ENCODE data around the gene FAM76A.
"Not testable (repeated sequence)": the region's sequence is repeated elsewhere in the genome, so short reads cannot be mapped to it uniquely, and the experiment has no call there.

Gene FAM76A

DNA sequence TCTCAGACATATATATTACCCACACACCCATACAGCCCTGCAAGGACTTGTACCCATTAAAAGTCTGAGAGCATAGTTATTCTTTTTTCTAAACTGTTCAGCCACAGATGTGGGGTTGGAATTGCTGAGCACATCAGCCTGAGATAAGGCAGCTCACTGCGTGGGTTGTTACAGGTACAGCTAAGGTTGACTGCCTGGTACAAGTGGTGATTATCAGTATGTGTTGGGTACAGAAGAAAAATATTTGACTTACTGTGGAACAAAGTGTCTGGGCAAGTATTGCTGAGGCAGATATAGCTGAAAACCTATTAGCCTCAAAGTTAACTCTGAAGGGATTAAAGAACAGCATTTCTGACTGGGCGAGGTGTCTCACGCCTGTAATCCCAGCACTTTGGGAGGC, 52.3 kb downstream of the FAM76A start:
- DNase-seq (ENCODE audit: low spot score): no peak

DNA sequence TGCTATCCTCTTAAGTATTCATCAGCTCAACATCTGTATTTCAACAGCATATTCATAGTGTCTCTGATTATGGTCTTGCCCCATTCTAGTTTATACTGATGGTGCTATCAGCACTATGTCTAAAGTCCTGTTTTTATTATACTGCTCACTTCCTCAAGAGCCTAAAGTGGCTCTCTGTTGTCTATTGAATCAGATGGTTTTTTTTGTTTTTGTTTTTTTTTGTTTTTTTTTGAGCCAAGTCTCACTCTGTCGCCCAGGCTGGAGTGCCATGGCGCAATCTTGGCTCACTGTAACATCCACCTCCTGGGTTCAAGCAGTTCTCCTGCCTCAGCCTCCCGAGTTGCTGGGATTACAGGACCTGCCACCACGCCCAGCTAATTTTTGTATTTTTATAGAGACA, 53.4 kb downstream of the FAM76A start:
- no peak for DNase-seq (ENCODE audit: low spot score)

DNA sequence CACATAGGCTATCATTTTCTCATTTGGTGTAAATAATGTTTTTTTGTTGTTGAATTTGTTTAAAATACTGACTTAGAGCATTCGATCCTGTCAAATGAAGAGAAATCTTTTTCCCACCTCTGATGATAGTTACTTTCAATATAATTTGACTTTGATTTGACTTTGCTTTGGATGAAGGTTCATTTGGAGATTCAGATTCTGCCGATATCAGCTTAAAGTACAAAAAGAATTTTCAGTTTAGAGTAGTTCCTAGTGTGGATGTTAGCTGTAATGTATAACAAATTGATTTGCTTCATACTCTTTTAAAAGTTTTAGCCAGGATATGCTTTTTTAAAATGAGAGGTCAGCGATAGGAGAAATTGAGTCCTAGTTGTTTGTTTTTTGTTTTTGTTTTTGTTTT, 57.2 kb downstream of the FAM76A start:
- no peak for DNase-seq (ENCODE audit: low spot score)

DNA sequence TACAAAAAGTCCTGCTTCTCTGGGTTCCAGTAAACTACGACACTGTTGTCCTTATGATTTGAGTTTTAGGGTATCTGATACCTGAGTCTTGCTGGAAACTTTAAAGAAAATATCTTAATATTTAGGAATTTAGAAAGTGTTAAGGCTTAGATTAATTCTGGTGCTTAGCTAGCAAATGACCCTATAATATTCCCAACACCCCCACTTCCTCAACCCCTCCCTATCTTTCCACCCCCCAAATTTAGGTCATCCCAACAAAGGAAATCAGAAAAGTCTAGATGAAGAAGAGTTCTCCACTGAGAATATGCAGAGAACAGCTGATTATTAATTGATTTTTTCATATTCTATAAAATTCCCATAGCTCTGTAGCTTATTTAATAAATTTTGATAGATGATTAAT, 58.9 kb downstream of the FAM76A start:
- no peak for DNase-seq (ENCODE audit: low spot score)

DNA sequence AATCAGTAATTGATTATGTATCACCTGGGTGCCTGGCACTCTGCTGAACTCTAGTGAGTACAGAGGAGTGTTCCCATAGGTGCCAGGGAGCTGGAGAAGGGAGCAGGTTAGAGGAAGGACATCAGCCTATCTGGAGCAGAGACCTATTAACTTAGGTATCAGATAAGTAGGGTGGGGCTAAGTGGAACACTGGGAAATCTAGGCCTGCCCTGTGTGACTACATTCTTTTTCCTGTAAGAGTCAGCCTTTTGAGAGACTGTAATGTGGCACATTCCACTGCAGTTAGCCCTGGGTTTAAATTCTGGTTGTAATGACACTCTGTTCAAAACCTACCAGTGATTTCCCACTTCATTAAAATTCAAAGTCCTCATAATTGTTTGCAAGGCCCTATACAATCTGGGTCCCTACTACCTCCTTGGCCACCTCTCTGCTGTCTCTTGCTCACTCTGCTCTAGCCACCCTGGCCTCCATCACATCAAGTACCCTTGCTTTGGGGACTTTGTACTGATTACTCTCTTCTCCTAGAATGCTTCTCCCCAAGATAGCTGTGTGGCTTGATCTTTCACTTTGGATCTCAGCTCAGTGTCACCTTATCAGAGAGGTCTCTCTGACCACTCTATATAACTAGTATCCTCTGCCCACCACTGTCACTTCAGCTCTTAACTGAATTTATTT, 60.2 kb downstream of the FAM76A start:
- peak; percentile 21 for DNase-seq (ENCODE audit: low spot score)

DNA sequence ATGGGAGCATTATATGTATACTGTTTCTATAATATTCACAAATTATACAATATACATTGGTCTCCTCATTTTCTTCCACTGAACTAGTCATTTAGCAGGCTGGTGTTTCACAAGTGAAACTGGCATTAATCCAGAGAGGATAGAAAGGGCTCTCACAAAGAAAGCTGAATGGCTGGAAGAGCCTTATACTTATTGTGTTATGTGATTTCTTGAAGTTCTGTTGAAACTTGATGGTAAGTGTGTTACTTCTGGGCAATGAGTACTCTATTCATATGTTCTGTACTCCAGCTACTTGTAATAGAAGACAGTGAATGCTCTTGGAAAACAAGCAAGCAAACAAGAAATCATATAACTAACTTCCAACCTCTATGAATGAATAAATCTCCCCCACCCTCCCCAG, 62.1 kb downstream of the FAM76A start:
- no peak for DNase-seq (ENCODE audit: low spot score)

DNA sequence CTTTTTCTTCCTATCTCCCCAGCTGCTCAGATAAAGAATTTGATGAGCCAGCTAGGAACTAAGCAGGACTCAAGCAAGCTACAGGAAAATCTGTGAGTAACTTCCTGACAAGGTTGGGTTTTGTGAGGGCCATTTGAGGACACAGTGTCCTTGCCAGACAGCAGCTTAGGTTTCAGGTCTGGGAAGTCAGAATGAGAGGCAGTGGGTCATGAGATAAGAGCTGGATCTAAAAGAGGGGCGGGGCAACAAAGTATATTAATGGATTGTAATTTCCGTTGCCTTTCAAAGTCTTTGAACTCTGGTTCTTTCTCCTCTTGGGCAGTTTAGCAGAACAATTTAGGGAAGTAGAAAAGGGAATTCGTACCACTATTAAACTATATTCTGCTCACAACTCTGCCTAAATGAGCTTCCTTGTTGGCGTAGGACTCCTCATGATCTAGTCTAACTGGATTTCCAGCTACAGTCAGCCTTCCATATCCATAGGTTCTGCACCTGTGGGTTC, 63.8 kb downstream of the FAM76A start:
- DNase-seq (ENCODE audit: low spot score): no peak

DNA sequence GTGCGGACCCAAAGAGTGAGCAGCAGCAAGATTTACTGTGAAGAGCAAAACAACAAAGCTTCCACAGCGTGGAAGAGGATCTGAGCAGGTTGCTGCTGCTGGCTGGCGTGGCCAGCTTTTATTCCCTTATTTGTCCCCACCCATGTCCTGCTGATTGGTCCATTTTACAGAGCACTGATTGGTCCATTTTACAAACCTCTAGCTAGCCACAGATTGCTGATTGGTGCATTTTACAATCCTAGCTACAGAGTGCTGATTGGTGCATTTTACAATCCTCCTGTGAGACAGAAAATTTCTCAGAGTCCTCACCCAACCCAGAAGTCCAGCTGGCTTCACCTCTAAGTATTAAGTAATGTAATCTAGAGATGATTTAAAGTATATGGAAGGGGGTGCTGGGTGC, 64.5 kb downstream of the FAM76A start:
- DNase-seq (ENCODE audit: low spot score): not testable (repeated sequence)

DNA sequence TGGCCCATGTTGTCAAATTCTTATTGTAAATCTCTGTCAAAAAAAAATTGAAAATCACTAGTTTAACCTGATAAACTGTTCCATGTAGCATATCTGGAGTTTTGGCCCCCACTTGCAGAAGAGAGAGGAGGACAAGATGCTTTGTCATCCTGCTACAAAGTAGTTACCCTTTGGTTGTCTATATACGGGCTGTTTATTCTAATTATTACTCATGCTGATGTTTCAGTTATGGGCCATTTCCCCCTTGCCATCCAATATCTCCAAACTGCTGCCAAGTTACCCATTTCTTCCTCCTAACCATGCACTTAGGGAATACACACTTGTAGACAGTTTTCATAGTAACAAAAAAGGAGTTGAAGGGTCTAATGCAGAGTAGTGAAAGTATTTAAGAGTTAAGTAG, 69.8 kb downstream of the FAM76A start:
- DNase-seq (ENCODE audit: low spot score): no peak

DNA sequence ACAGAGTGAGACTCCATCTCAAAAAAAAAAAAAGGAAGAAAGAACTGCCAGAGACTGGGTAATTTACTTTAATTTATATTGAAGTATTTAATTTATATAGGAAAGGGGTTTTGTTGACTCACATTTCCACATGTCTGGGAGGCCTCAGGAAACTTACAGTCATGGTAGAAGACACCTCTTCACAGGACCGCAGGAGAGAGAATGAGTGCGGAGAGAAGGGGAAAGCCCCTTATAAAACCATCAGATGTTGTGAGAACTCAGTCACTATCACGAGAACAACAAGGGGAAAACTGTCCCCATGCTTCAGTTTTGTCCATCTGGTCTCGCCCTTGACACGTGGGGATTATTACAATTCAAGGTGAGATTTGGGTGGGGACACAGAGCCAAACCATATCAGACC, 79.0 kb downstream of the FAM76A start:
- no peak for DNase-seq (ENCODE audit: low spot score)

DNA sequence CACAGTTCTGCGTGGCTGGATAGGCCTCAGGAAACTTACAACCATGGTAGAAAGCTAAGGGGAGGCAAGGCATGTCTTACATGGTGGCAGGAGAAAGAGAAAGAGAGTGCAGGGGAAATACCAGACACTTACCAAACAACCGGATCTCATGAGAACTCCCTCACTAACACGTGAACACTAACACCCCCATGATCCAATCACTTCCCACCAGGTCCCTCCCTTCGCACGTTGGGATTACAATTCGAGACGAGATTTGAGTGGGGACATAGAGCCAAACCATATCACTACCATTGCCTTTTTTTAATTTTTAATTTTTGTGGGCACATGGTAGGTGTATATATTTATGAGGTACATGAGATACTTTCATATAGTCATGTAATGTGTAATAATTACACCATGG, 81.0 kb downstream of the FAM76A start:
- DNase-seq (ENCODE audit: low spot score): no peak

DNA sequence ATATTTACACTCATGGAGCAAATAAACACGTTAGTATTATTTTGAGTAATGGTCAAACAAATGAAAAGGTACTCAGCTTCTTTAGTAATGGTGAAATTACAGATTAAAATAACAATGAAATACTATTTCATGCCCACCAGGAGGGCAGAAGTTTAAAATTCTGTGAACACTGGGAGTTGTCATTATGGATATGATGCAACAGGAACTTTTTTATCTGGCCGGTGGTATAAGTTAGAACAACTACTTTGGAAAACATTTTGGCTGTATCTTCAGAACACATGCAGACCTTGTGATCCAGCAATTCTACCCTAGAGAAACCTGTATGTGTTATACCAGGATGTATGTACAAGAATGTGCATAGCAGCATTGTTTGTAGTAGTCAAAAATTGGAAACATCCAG, 81.6 kb downstream of the FAM76A start:
- no peak for DNase-seq (ENCODE audit: low spot score)

DNA sequence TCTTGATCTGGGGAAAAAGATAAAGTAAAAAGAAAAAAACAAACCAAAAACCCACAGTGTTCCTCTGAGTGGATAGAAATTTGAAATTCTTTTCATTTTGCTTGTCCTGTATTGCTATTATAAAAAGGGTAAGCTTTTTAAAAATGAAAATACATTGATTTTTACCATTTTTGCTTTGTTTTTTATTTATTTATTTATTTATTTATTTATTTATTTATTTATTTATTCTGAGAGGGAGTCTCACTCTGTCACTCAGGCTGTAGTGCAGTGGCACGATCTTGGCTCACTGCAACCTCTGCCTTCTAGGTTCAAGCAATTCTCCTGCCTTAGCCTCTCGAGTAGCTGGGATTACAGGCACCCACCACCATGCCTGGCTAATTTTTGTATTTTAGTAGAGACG, 82.4 kb downstream of the FAM76A start:
- DNase-seq (ENCODE audit: low spot score): not testable (repeated sequence)

DNA sequence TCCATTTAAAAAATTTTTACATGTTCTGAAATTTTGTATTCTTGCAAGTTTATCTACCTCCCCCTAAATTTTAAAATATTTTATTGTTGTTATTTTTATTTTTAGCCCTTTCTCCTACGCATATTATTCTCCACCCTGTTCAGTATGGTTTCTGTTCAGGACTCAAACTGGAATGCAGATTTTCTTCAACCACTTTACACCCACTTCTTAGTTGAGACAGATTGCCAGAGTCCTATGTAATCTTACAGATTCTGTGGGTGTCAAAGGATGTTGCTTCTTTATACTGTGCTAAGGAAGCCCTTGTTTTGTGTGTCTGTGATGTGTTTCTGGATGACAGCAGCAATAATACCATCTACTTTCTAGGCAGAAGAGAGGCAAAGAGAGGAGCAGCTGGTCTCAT, 84.1 kb downstream of the FAM76A start:
- DNase-seq (ENCODE audit: low spot score): no peak

DNA sequence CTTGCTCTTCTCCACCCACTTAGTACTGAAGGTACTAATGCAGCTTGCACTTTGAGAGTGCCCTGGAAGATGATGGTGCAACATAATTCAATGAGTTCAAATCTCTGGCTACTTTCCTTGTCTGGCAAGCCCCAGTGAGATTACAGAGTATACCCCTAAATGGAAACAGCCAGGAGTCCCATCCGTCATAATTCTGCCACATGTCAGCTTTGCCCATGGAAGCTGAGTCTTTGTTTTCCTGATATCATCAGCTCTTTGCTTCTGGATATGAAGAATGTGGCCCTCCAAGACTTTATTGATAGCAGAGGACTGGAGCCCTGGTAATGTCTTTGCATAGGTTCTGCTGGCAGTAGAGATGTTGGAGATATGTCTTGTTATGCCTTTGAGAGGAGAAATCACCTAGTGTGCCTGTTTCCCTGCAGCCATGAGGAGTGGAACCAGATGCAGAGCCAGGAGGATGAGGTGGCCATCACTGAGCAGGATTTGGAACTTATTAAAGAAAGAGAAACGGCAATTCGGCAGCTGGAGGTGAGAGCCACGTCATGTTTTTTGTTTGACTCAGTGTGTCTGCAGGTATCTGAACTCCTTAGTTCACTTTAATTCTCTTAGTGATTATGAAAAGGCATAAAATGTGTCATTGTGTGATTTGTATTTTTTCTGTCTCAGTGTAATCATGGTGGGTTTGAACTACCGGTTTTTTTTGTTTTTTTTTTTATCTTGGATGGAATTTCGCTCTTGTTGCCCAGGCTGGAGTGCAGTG, 86.2 kb downstream of the FAM76A start:
- DNase-seq (ENCODE audit: low spot score): no peak

All from LoVo (cell line).